Measurements from ENCODE around the gene PITRM1.

DNA sequence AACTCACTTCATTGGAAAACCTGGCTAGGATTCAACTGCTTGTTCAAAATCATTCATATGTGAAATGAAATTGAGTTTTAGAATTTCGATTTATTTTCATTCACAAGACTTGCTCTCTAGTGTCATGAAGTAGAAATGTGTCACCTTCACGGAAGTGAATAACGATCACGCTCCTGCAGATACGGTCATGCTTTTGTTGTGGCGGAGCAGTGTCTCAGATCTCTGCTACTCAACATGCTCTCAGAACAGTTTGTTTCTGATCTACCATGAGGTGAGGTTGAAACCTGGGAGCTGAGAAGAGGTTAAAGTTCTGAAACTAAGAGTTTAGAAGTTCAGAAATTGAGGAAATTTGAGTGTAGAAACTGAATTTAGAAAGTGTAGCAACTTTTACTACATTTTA lies 13.8 kb upstream of the PITRM1 start:
- TF ChIP-seq EZH2 (IDR thresholded peaks at IDR 0.05; ENCODE audit: insufficient read depth, poor library complexity, severe bottlenecking) (no peak), EZH2phosphoT487 (IDR thresholded peaks at IDR 0.05; ENCODE audit: insufficient read depth, low read depth) (no peak)
